Measurements from ENCODE around the gene ATP8B3.

GRCh38 chr19:1826557-1827521 is 14.8 kb upstream of the ATP8B3 start:
- TF ChIP-seq CTCF (IDR thresholded peaks at IDR 0.05): no peak
- no peak for TF ChIP-seq POLR2A (IDR thresholded peaks at IDR 0.05)
